CD4-positive, alpha-beta T cell treated with Interleukin-4 for 4 hours (primary cell): ENCODE results near the gene FAM221B.
A peak's percentile ranks its signal among the peaks of the same experiment; 100 is the strongest.

Source experiments
- DNase-seq: peaks from one replicate; pipeline ENCODE4 v3.0.0-alpha.2; 2020

Gene FAM221B

DNA sequence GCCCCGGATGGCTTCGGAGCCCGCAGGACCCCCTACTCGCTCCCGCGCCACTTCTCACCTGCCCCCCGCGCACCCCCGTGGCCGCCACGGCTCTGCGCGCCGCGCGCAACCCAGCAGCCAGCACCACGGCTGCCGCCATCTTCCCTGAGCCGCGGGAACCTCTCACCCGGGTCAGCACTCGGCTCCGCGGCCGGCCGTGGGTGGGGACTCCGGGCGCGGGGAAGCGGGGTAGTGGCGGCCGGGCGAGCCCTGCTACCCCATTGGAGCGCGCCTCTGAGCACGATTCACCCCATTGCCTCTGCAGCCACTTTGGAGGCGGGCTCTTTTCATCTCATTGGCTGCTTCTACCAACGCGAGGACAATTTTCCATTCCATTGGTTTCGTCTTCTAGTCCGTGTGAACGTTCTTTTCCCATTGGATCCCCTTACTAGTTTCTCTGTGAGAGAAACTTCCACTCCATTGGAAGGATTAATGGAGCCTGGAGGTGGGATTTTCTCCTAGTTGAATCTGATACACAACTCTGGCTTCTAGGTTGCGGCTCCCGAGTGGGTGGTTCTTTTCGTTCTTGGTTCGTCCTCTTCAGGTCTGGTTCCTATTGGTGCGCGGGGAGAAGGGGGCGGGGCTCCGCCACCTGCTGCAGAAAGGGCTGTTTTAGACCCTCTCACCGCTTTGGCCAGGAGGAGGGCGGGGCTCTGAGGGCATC is 13.5 kb downstream of the FAM221B start, which contains the start of gene HINT2:
Gene HINT2 (minus strand): TSS at position 202 of the 703 bp plus-strand sequence. CDS start 63 bp downstream, at position 139.
- peak; percentile 97 for DNase-seq

DNA sequence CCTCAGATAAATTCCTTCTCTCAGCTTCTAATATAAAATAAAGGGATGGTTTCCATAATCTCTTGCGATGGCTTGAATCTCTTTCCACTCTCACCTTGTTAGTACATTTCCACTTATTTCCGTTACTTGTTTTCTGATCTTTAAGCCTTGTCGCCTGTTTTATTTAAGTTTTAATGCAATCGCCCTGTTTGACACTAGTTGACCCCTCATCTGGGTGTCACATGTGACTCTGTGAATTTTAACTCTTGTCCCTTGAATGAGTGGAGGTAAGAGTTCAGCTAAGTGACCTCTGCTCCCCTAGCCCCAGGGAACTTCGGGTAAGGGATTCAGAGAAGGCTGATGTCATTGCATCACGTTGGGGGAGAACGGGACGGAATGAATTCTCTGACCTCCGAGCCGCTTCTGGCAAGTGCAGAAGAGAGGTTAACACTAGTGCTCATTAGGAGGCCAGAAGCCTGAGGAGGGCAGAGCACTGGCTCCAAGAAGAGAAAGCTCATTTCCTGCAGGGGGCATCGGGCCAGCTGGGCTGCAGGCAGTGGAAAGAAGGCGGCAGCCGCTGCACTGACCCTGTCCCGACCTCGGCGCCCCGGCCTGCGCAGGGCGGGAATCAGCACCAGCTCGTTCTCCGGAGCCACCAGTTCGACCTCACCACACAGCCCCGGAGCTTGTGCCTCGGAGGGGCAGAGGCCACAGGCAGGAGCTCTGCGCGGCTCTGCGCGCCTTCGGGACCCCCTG is 14.3 kb downstream of the FAM221B start:
- peak; percentile 21 for DNase-seq

GRCh38 chr9:35813434-35814105 is 15.0 kb downstream of the FAM221B start:
- DNase-seq = no peak

DNA sequence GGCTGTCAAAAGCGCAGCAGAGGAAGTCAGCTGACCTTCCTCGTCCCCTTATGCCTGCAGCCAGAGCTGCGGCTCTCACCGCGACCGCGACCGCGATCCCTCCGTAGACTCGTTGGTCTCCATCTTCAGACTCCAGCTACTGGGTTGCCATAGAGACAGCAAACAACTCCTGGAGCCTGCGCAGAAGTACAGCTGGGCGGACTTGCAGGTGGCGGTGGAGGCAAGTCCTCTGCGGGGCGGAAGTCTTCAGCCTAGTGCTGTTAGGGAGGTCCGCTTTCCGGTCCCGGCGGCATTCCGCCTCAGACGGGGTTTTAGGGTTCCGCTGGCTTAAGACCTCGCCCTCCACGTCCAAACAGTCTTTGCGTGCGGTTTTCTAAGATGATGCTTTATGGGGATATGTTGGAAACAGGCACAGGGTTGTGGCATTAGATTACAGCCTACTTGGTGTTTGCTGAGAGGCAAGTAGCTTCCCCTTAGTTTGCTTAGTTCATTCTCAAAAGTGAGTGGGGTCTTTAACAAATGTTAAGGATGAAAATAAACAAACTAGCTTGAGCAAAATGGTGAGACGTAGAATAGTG is 16.4 kb downstream of the FAM221B start, which contains the start of gene SPAG8:
Gene SPAG8 (minus strand): TSS at position 238 of the 578 bp plus-strand sequence. CDS start 115 bp downstream, at position 123.
- peak; percentile 99 for DNase-seq

DNA sequence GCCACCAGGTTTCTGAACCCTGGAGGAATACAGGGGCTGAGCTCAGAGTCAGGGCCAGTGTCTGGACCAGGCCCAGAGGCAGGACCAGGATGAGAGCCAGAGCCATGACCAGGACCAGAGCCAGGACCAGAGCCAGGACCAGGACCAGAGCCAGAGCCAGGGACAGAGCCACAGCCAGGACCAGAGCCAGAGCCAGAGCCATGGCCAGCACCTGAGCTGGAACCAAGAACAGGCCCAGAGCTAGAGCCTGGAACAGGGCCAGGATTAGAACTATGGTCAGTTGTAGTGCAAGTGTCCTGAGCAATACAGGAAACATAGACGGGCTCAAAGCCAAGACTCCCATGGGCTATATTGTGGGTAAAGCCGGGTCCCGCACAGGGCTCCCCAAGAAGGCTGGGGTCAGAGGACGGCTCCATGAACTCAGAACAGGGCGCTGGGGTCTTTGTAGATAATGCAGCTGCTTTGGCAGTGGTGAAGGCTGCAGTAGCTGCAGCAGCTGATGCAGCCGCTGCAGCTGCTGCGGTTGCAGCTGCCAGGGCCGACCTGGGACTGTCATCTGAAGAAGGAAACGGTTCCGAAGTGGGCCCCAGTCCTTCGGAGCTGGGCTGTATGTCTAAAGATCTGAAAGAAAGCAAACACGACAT is 17.0 kb downstream of the FAM221B start:
- DNase-seq = no peak

GRCh38 chr9:35810122-35810521 is 18.4 kb downstream of the FAM221B start:
- DNase-seq = no peak

GRCh38 chr9:35808433-35808832 is 20.1 kb downstream of the FAM221B start:
- DNase-seq = no peak

DNA sequence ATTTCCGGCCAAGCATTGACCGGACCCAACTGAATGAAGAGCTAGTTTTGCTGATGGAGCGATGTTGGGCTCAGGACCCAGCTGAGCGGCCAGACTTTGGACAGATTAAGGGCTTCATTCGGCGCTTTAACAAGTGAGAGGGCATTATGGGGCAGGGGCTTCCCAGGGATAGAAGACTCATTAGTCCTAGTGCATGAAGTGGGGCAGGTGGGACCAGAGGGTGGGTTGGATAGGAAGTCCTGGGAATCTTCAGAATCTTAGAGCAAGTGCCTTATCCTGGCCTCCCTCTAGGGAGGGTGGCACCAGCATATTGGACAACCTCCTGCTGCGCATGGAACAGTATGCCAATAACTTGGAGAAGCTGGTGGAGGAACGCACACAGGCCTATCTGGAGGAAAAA is 22.4 kb downstream of the FAM221B start:
- DNase-seq = no peak

DNA sequence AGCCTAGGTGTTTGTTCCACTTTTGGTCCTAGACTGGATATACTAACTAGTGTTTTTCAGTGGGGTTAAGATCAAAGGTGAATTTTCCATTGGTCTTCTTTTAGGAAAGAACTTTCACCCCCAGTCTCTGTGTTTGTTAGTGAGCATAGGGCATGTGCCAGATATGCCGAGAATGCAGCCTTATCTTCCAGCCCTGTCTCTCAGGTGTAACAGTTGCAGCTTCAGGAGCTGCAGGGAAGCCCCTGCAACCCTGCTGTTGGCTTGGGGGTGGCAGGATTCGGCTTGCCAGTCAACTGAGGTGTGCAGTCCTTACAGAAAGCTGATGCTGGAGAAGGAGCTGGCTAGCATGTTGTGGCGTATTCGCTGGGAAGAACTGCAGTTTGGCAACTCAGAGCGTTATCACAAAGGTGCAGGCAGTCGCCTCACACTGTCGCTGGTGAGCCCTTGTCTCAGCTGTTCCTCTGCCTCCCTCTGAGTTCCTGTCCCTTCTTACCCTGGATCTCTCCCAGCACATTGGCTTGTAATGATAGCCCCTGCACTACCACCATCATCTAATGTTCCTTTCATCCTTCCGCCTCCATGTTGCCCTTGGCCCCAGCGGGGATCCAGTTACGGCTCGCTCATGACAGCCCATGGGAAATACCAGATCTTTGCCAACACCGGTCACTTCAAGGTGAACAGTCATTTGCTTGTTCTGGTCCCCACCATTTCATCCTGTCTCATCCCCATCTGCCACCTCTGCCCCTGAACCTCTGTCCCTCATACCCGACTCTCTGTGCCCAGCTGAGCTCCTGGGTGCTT is 27.0 kb downstream of the FAM221B start:
- DNase-seq = no peak

DNA sequence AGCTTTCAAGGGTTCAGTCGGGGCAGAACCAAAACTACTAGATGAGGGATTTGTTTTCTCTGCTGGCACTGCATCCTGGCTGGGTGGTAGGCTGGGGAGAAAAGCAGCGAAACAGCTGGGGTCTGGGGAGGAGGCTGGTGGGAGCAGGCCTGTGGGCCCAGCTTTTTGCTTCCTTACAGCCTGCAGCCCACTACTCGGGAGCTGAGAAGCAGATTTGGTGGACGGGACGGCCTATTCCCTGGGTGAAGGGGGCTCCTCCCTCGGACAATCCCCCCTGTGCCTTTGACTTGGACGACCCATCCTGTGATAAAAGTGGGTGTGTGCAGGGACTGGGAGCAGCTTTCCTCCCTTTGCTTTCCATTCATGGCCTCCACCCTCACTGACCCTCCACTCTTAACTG is 28.0 kb downstream of the FAM221B start:
- no peak for DNase-seq

- peak; percentile 36 for DNase-seq
Observed at GRCh38 chr9:35798658-35799374, 29.7 kb downstream of the FAM221B start.

GRCh38 chr9:35797311-35798109 is 31.0 kb downstream of the FAM221B start:
- no peak for DNase-seq

DNA sequence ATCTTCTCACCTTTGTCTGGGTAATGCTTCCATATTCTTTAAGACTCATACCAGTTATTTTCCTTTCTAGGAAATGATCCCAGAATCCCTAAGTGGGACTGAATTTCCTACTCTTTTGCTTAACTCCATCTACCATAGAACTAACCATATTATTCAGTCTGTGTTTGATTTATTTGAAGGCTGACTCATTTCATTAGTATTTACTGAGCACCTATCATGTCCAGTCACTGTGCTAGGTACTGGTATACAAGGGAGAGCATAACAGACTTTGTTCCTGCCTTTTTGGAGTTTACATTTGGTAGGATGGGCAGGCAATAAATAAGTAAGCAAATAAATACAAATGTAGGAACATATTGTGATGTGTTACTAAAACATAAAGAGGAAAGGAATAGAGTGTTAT is 32.8 kb downstream of the FAM221B start:
- no peak for DNase-seq

GRCh38 chr9:35793461-35793860 is 35.1 kb downstream of the FAM221B start:
- no peak for DNase-seq

DNA sequence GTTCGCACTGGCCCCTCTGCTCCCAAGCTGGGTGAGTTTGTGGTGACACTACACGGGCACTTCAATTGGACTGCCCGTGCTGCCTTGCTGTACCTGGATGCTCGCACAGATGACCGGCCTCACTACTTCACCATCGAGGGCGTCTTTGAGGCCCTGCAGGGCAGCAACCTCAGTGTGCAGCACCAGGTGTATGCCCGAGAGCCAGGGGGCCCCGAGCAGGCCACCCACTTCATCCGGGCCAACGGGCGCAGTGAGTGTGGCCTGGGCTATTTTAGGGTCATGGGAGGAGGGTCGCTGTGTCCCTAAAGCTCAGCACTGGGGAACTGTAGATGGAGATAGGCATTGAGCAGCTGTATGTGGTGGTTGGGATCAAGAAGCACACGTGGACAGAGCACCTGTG is 35.7 kb downstream of the FAM221B start:
- DNase-seq = no peak

- no peak for DNase-seq
Observed at GRCh38 chr9:35792024-35792813, 36.3 kb downstream of the FAM221B start.

- no peak for DNase-seq
Observed at GRCh38 chr9:35791297-35791921, 37.1 kb downstream of the FAM221B start, which contains the start of gene NPR2. Gene NPR2, plus strand, starts transcription at chr9:35791591. Its CDS starts 818 bp downstream, at chr9:35792409.

GRCh38 chr9:35790385-35791296 is 37.9 kb downstream of the FAM221B start:
- peak; percentile 71 for DNase-seq
